ENCODE results near the gene DCAF12.
"Not testable (repeated sequence)": the region's sequence is repeated elsewhere in the genome, so short reads cannot be mapped to it uniquely, and the experiment has no call there.

Gene DCAF12

GRCh38 chr9:34145165-34145564 is 18.7 kb upstream of the DCAF12 start:
- Histone ChIP-seq H3K4me1 (ENCODE audit: control insufficient read depth, insufficient read depth, low read length) (no peaks in the 10 kb centered on the region), H3K36me3 (ENCODE audit: control insufficient read depth, insufficient read depth, low read length) (no peaks in the 10 kb centered on the region), H3K9ac (ENCODE audit: low read length) (no peak overlapping the region), H3K27me3 (ENCODE audit: control insufficient read depth, insufficient read depth, low read length) (no peaks in the 10 kb centered on the region), H3K9me3 (ENCODE audit: control insufficient read depth, low read length) (no peaks in the 10 kb centered on the region), H3K4me3 (ENCODE audit: low read length) (no peak overlapping the region)

GRCh38 chr9:34143116-34143515 is 16.6 kb upstream of the DCAF12 start:
- Histone ChIP-seq H3K4me3 (ENCODE audit: low read length) (no peak overlapping the region), H3K36me3 (ENCODE audit: control insufficient read depth, insufficient read depth, low read length) (no peaks in the 10 kb centered on the region), H3K4me1 (ENCODE audit: control insufficient read depth, insufficient read depth, low read length) (no peaks in the 10 kb centered on the region), H3K9ac (ENCODE audit: low read length) (no peak overlapping the region), H3K27me3 (ENCODE audit: control insufficient read depth, insufficient read depth, low read length) (no peaks in the 10 kb centered on the region), H3K9me3 (ENCODE audit: control insufficient read depth, low read length) (no peaks in the 10 kb centered on the region)

- H3K4me3 ChIP-seq (ENCODE audit: low read length) = no peak overlapping the region
- no peaks in the 10 kb centered on the region for H3K4me1 ChIP-seq (ENCODE audit: control insufficient read depth, insufficient read depth, low read length)
- no peaks in the 10 kb centered on the region for H3K36me3 ChIP-seq (ENCODE audit: control insufficient read depth, insufficient read depth, low read length)
- H3K27me3 ChIP-seq (ENCODE audit: control insufficient read depth, insufficient read depth, low read length) = no peaks in the 10 kb centered on the region
- H3K9ac ChIP-seq (ENCODE audit: low read length) = no peak overlapping the region
- H3K9me3 ChIP-seq (ENCODE audit: control insufficient read depth, low read length) = no peaks in the 10 kb centered on the region
Observed at GRCh38 chr9:34140853-34141252, 14.4 kb upstream of the DCAF12 start.

GRCh38 chr9:34139477-34140146 is 13.1 kb upstream of the DCAF12 start:
- Histone ChIP-seq H3K27me3 (ENCODE audit: control insufficient read depth, insufficient read depth, low read length) (no peaks in the 10 kb centered on the region), H3K9ac (ENCODE audit: low read length) (no peak overlapping the region), H3K9me3 (ENCODE audit: control insufficient read depth, low read length) (no peaks in the 10 kb centered on the region), H3K4me3 (ENCODE audit: low read length) (no peak overlapping the region), H3K4me1 (ENCODE audit: control insufficient read depth, insufficient read depth, low read length) (no peaks in the 10 kb centered on the region), H3K36me3 (ENCODE audit: control insufficient read depth, insufficient read depth, low read length) (no peaks in the 10 kb centered on the region)

- not testable (repeated sequence) for H3K36me3 ChIP-seq (ENCODE audit: control insufficient read depth, insufficient read depth, low read length); H3K4me1 ChIP-seq (ENCODE audit: control insufficient read depth, insufficient read depth, low read length); H3K9me3 ChIP-seq (ENCODE audit: control insufficient read depth, low read length); H3K4me3 ChIP-seq (ENCODE audit: low read length); H3K27me3 ChIP-seq (ENCODE audit: control insufficient read depth, insufficient read depth, low read length); H3K9ac ChIP-seq (ENCODE audit: low read length)
Observed at GRCh38 chr9:34138644-34139043, 12.1 kb upstream of the DCAF12 start.

GRCh38 chr9:34134521-34134920 is 8.0 kb upstream of the DCAF12 start:
- Histone ChIP-seq H3K4me1 (ENCODE audit: control insufficient read depth, insufficient read depth, low read length) (no peaks in the 10 kb centered on the region), H3K9me3 (ENCODE audit: control insufficient read depth, low read length) (no peaks in the 10 kb centered on the region), H3K9ac (ENCODE audit: low read length) (no peak overlapping the region), H3K27me3 (ENCODE audit: control insufficient read depth, insufficient read depth, low read length) (no peaks in the 10 kb centered on the region), H3K4me3 (ENCODE audit: low read length) (no peak overlapping the region), H3K36me3 (ENCODE audit: control insufficient read depth, insufficient read depth, low read length) (no peaks in the 10 kb centered on the region)

- H3K9ac ChIP-seq (ENCODE audit: low read length) = no peak overlapping the region
- H3K4me1 ChIP-seq (ENCODE audit: control insufficient read depth, insufficient read depth, low read length) = no peaks in the 10 kb centered on the region
- H3K9me3 ChIP-seq (ENCODE audit: control insufficient read depth, low read length) = no peaks in the 10 kb centered on the region
- H3K27me3 ChIP-seq (ENCODE audit: control insufficient read depth, insufficient read depth, low read length) = no peaks in the 10 kb centered on the region
- no peaks in the 10 kb centered on the region for H3K36me3 ChIP-seq (ENCODE audit: control insufficient read depth, insufficient read depth, low read length)
- H3K4me3 ChIP-seq (ENCODE audit: low read length) = no peak overlapping the region
Observed at GRCh38 chr9:34133436-34133949, 7.0 kb upstream of the DCAF12 start.

GRCh38 chr9:34131571-34131970 is 5.1 kb upstream of the DCAF12 start:
- Histone ChIP-seq H3K9me3 (ENCODE audit: control insufficient read depth, low read length) (no peaks in the 10 kb centered on the region), H3K9ac (ENCODE audit: low read length) (no peak overlapping the region), H3K4me3 (ENCODE audit: low read length) (no peak overlapping the region), H3K36me3 (ENCODE audit: control insufficient read depth, insufficient read depth, low read length) (no peaks in the 10 kb centered on the region), H3K27me3 (ENCODE audit: control insufficient read depth, insufficient read depth, low read length) (no peaks in the 10 kb centered on the region), H3K4me1 (ENCODE audit: control insufficient read depth, insufficient read depth, low read length) (peaks cover 5% of the 10 kb centered on the region)

GRCh38 chr9:34127035-34127948 is 794 bp upstream of the DCAF12 start:
- no peaks in the 10 kb centered on the region for H3K27me3 ChIP-seq (ENCODE audit: control insufficient read depth, insufficient read depth, low read length)
- H3K9me3 ChIP-seq (ENCODE audit: control insufficient read depth, low read length) = no peaks in the 10 kb centered on the region
- H3K4me1 ChIP-seq (ENCODE audit: control insufficient read depth, insufficient read depth, low read length) = peaks cover 29% of the 10 kb centered on the region
- peak overlapping the region; percentile 89 for H3K9ac ChIP-seq (ENCODE audit: low read length)
- no peaks in the 10 kb centered on the region for H3K36me3 ChIP-seq (ENCODE audit: control insufficient read depth, insufficient read depth, low read length)
- peak overlapping the region; percentile 92 for H3K4me3 ChIP-seq (ENCODE audit: low read length)

- Histone ChIP-seq H3K4me1 (ENCODE audit: control insufficient read depth, insufficient read depth, low read length) (peaks cover 29% of the 10 kb centered on the region), H3K9ac (ENCODE audit: low read length) (peak overlapping the region; percentile 89)
Observed at GRCh38 chr9:34125681-34126206, 754 bp downstream of the DCAF12 start.

GRCh38 chr9:34124926-34125325 is 1.6 kb downstream of the DCAF12 start:
- H3K4me3 ChIP-seq (ENCODE audit: low read length) = peak overlapping the region; percentile 92
- no peaks in the 10 kb centered on the region for H3K36me3 ChIP-seq (ENCODE audit: control insufficient read depth, insufficient read depth, low read length)
- H3K27me3 ChIP-seq (ENCODE audit: control insufficient read depth, insufficient read depth, low read length) = no peaks in the 10 kb centered on the region
- H3K9me3 ChIP-seq (ENCODE audit: control insufficient read depth, low read length) = no peaks in the 10 kb centered on the region
- peak overlapping the region; percentile 89 for H3K9ac ChIP-seq (ENCODE audit: low read length)
- H3K4me1 ChIP-seq (ENCODE audit: control insufficient read depth, insufficient read depth, low read length) = peaks cover 29% of the 10 kb centered on the region

More at GRCh38 chr9:34125681-34126206, 754 bp downstream of the DCAF12 start:
- no peaks in the 10 kb centered on the region for H3K27me3 ChIP-seq (ENCODE audit: control insufficient read depth, insufficient read depth, low read length)
- no peaks in the 10 kb centered on the region for H3K36me3 ChIP-seq (ENCODE audit: control insufficient read depth, insufficient read depth, low read length)
- H3K4me3 ChIP-seq (ENCODE audit: low read length) = peak overlapping the region; percentile 92
- H3K9me3 ChIP-seq (ENCODE audit: control insufficient read depth, low read length) = no peaks in the 10 kb centered on the region

GRCh38 chr9:34124099-34124498 is 2.4 kb downstream of the DCAF12 start:
- Histone ChIP-seq H3K9me3 (ENCODE audit: control insufficient read depth, low read length) (no peaks in the 10 kb centered on the region), H3K27me3 (ENCODE audit: control insufficient read depth, insufficient read depth, low read length) (no peaks in the 10 kb centered on the region), H3K36me3 (ENCODE audit: control insufficient read depth, insufficient read depth, low read length) (no peaks in the 10 kb centered on the region), H3K4me3 (ENCODE audit: low read length) (no peak overlapping the region), H3K9ac (ENCODE audit: low read length) (no peak overlapping the region), H3K4me1 (ENCODE audit: control insufficient read depth, insufficient read depth, low read length) (peaks cover 29% of the 10 kb centered on the region)
